Left lung (tissue), 10 donors: ENCODE results near the gene YBX3. TPM values are rescaled to one million over a fixed set of nuclear protein-coding genes. Genes with fewer than 3 reads are reported as not detected.
A peak's percentile ranks its signal among the peaks of the same experiment; 100 is the strongest.

Source experiments
- ATAC-seq: fragments of 200-7000 bp; cut with Tn5 transposase; one replicate; pipeline ENCODE4 v1.9.1; 2020; ENCODE audit warnings: moderate library complexity
- DNase-seq, 4 donors: peaks; one replicate each; pipeline ENCODE4 v3.0.0-alpha.2; 2013 to 2020
- H3K27ac ChIP-seq, 2 donors: fragments of 200-600 bp; sonication (generic) in 1 of 2; one replicate each; pipeline versions ENCODE4 v1.5.0 to v1.8.0; 2020 to 2021
- H3K27me3 ChIP-seq, 2 donors: fragments of 200-600 bp; sonication (generic) in 1 of 2; one replicate each; pipeline versions ENCODE4 v1.5.0 to v1.8.0; 2020 to 2021
- H3K36me3 ChIP-seq, 2 donors: fragments of 200-600 bp; sonication (generic) in 1 of 2; one replicate each; pipeline versions ENCODE4 v1.5.0 to v1.8.0; 2020 to 2021
- H3K4me1 ChIP-seq, 2 donors: fragments of 200-600 bp; one replicate each; pipeline ENCODE4 v1.8.0; 2021
- H3K4me3 ChIP-seq, 2 donors: fragments of 200-600 bp; sonication (generic) in 1 of 2; one replicate each; pipeline versions ENCODE4 v1.5.0 to v1.8.0; 2020 to 2021; ENCODE audit warnings: mild to moderate bottlenecking in 1 of 2
- H3K9me3 ChIP-seq, 2 donors: fragments of 200-600 bp; sonication (generic) in 1 of 2; one replicate each; pipeline versions ENCODE4 v1.5.0 to v1.8.0; 2020 to 2021
- intact Hi-C, 2 donors: fragments of 100-400 bp; cut with DNase I; formaldehyde crosslinking; loops; one replicate each; pipeline versions ENCODE4 v1.11.2 to v1.14.2; 2022
- polyA plus RNA-seq, 6 donors: library from polyadenylated mRNA; unstranded; fragments of 120-200 nt; gene quantifications; one replicate each; pipeline ENCODE4 v1.2.1, GENCODE V29; 2013; ENCODE audit not compliant: insufficient read length in 6 of 6
- total RNA-seq, 2 donors: library from RNA; stranded (reverse); fragmentation: NEBNext Ultra II Directional; extraction: Animal tissue kit (Norgen Biotek cat#: 25700); gene quantifications; one replicate each; pipeline ENCODE4 v1.2.1, GENCODE V29; 2021
- TF ChIP-seq, protein P1 (sequence below), 2 donors: fragments of 200-600 bp; sonication (generic) in 1 of 2; IDR thresholded peaks; one replicate each; pipeline versions ENCODE4 v1.5.0 to v1.8.0; 2021; ENCODE audit warnings: antibody characterized with exemption in 2 of 2
- donor health status: DM: no; HTN: yes; CAD: no.
- donor health status: DM: no; HTN: no; CAD: no.

The YBX3 gene
- total and polyA plus RNA-seq, 8 donors = 145 to 285 (median 157) TPM

DNA sequence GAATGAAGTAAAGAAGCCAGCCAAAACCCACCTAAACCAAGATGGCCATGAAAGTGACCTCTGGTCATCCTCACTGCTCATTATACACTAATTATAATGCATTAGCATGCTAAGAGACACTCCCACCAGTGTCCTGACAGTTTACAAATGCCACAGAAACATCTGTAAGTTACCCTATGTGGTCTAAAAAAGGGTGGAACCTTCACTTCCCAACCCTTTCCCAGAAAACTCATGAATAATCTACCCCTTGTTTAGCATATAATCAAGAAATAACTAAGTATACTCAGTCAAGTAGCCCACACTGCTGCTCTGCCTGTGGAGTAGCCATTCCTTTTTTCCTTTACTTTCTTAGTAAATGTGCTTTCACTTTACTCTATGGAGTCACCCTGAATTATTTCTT is 69.1 kb downstream of the YBX3 start:
- no peaks in the 10 kb centered on the region for H3K36me3 ChIP-seq
- ATAC-seq = no peak
- no peak overlapping the region for H3K4me3 ChIP-seq
- TF ChIP-seq, protein P1, sequence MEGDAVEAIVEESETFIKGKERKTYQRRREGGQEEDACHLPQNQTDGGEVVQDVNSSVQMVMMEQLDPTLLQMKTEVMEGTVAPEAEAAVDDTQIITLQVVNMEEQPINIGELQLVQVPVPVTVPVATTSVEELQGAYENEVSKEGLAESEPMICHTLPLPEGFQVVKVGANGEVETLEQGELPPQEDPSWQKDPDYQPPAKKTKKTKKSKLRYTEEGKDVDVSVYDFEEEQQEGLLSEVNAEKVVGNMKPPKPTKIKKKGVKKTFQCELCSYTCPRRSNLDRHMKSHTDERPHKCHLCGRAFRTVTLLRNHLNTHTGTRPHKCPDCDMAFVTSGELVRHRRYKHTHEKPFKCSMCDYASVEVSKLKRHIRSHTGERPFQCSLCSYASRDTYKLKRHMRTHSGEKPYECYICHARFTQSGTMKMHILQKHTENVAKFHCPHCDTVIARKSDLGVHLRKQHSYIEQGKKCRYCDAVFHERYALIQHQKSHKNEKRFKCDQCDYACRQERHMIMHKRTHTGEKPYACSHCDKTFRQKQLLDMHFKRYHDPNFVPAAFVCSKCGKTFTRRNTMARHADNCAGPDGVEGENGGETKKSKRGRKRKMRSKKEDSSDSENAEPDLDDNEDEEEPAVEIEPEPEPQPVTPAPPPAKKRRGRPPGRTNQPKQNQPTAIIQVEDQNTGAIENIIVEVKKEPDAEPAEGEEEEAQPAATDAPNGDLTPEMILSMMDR (IDR thresholded peaks at IDR 0.05) = no peak
- H3K27ac ChIP-seq = no peak overlapping the region
- DNase-seq = no peak
- no peaks in the 10 kb centered on the region for H3K27me3 ChIP-seq
- no peaks in the 10 kb centered on the region for H3K4me1 ChIP-seq
- intact Hi-C loops = no loop called here
- no peaks in the 10 kb centered on the region for H3K9me3 ChIP-seq

DNA sequence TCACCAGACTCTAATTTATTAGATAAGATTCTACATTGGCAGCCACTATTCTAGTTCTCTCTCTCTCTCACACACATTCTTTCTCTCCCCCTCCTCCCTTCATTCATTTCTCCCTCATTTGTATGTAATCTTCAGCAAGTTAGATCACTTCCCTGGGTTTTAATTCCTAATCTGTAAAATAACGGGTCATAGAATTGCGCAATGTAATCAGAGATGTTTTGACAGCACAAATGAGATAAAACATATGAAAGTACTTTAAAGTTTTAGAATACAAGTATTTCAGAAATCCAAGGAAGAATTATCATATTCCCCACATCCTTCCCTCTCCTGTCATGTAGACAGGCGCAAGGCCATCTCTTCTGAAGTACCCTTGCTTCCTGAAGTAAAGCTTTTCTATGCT is 70.9 kb downstream of the YBX3 start:
- no peak overlapping the region for H3K4me3 ChIP-seq
- TF ChIP-seq, protein P1 (IDR thresholded peaks at IDR 0.05) = no peak
- H3K27me3 ChIP-seq = no peaks in the 10 kb centered on the region
- peak in 1 of 4 donors; percentile 18 for DNase-seq
- no peaks in the 10 kb centered on the region for H3K4me1 ChIP-seq
- intact Hi-C loops = no loop called here
- no peaks in the 10 kb centered on the region for H3K36me3 ChIP-seq
- H3K9me3 ChIP-seq = peaks cover 0 to 4% of the 10 kb centered on the region in 2 donors
- no peak overlapping the region for H3K27ac ChIP-seq
- no peak for ATAC-seq

Other genes with a start within 250 kb of the YBX3 start
- gene EIF2S3B, start 217.4 kb downstream of the YBX3 start, total RNA-seq = 1 to 10 TPM in 1 of 2 donors, not detected in 1; 2.2 TPM
- 10 to 100 TPM in 2 of 6 donors, 1 to 10 TPM in 4; 1.8 to 13.8 (median 6.0) TPM for gene EIF2S3B, start 217.4 kb downstream of the YBX3 start, polyA plus RNA-seq
- gene MAGOHB, start 109.7 kb downstream of the YBX3 start, total RNA-seq = 10 to 100 TPM; 23.6 to 32.5 TPM
- gene MAGOHB, start 109.7 kb downstream of the YBX3 start, polyA plus RNA-seq = 10 to 100 TPM; 36.5 to 45.2 (median 40.4) TPM
- gene STYK1, start 49.3 kb downstream of the YBX3 start, total RNA-seq = 1 to 10 TPM; 1.4 to 1.9 TPM
- gene STYK1, start 49.3 kb downstream of the YBX3 start, polyA plus RNA-seq = under 1 TPM; 0.30 to 0.96 (median 0.57) TPM
- gene TAS2R7, start 79.3 kb upstream of the YBX3 start, total RNA-seq = not detected
- gene TAS2R7, start 79.3 kb upstream of the YBX3 start, polyA plus RNA-seq = not detected
- not detected for gene TAS2R8, start 84.0 kb upstream of the YBX3 start, total RNA-seq
- gene TAS2R8, start 84.0 kb upstream of the YBX3 start, polyA plus RNA-seq = not detected
- not detected for gene TAS2R9, start 86.8 kb upstream of the YBX3 start, total RNA-seq
- gene TAS2R9, start 86.8 kb upstream of the YBX3 start, polyA plus RNA-seq = not detected
- under 1 TPM in 1 of 2 donors, not detected in 1; 0.37 TPM for gene TAS2R10, start 103.0 kb upstream of the YBX3 start, total RNA-seq
- 1 to 10 TPM; 1.9 to 3.3 (median 2.8) TPM for gene TAS2R10, start 103.0 kb upstream of the YBX3 start, polyA plus RNA-seq
- gene PRR4, start 126.2 kb upstream of the YBX3 start, total RNA-seq = 1 to 10 TPM; 1.2 to 1.4 TPM
- 10 to 100 TPM in 3 of 6 donors, 1 to 10 TPM in 3; 7.5 to 19.8 (median 10.6) TPM for gene PRR4, start 126.2 kb upstream of the YBX3 start, polyA plus RNA-seq
- 10 to 100 TPM; 10.6 to 12.0 TPM for gene PRH1, start 160.9 kb upstream of the YBX3 start, total RNA-seq
- 10 to 100 TPM; 13.1 to 17.2 (median 16.0) TPM for gene PRH1, start 160.9 kb upstream of the YBX3 start, polyA plus RNA-seq
- gene TAS2R13, start 186.2 kb upstream of the YBX3 start, total RNA-seq = 1 to 10 TPM in 1 of 2 donors, under 1 TPM in 1; 0.99 to 1.0 TPM
- under 1 TPM in 4 of 6 donors, not detected in 2; 0.14 to 0.59 (median 0.22) TPM for gene TAS2R13, start 186.2 kb upstream of the YBX3 start, polyA plus RNA-seq
- not detected for gene PRH2, start 205.9 kb upstream of the YBX3 start, total RNA-seq
- gene PRH2, start 205.9 kb upstream of the YBX3 start, polyA plus RNA-seq = 1 to 10 TPM in 1 of 6 donors, under 1 TPM in 5; 0.33 to 1.1 (median 0.67) TPM
- 1 to 10 TPM; 1.2 to 1.9 TPM for gene TAS2R14, start 215.9 kb upstream of the YBX3 start, total RNA-seq
- gene TAS2R14, start 215.9 kb upstream of the YBX3 start, polyA plus RNA-seq = 1 to 10 TPM; 3.8 to 5.0 (median 4.8) TPM